Measurements from ENCODE around the gene KRT82.

The KRT82 gene

DNA sequence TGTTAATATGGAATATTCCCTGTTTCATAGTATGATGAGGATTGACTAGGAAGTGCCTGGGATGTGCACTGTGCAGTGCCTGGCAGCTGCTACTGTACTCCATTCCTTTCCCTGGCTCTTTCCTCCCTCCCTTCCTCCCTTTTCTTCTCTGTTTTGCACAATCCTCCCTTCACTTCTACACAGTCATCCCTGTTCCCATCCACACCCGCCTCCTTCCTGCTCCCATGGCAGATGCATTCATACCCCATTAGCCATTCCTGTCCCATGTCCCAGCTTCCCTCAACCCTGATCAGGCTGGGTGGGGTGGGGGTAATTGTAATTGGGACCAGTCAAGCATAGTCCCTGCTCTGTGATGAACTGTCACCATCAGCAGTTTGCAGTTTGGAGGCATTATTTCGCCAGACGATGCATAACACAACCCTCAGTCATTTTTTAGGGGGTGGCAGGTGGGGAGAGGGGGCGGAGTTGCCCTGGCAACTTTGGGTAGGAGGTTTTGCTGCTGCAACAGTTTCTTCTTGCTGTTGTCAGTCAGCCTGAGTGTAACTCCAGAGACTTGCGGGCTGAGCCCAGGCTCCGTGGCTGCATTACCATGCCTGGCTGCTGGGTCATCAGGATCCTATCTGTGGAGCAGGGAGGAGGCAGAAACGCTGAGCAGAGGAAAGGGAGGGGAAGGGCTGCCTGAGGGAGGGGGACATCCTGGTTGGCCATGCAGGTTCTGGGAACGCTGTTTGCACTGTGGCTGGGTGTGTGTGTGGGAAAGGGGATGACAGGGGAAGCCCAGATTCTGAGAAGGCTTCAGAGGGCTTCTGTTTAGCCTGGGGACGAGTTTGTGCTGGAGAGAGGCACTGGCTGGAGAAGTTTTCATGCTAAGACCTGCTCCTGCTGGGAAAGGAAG is 16.6 kb downstream of the KRT82 start:
- H3K9ac ChIP-seq (ENCODE audit: low read depth in 1 of 2, low read length in 2 of 2) = no peak overlapping the region
- no peak overlapping the region for H3K4me3 ChIP-seq (ENCODE audit: low read length in 2 of 2)
- H3K9me3 ChIP-seq (ENCODE audit: control insufficient read depth in 2 of 2, low read length in 2 of 2) = no peaks in the 10 kb centered on the region
- H3K36me3 ChIP-seq (ENCODE audit: control insufficient read depth in 2 of 2, insufficient read depth in 2 of 2, low read length in 2 of 2) = no peaks in the 10 kb centered on the region
- peaks cover 0 to 7% of the 10 kb centered on the region in 2 donors for H3K27me3 ChIP-seq (ENCODE audit: control insufficient read depth in 2 of 2, insufficient read depth in 2 of 2, low read length in 2 of 2)
- H3K27ac ChIP-seq (ENCODE audit: low read depth in 2 of 2, low read length in 2 of 2) = no peak overlapping the region
- no peaks in the 10 kb centered on the region for H3K4me1 ChIP-seq (ENCODE audit: control insufficient read depth in 2 of 2, insufficient read depth in 2 of 2, low read length in 2 of 2)

DNA sequence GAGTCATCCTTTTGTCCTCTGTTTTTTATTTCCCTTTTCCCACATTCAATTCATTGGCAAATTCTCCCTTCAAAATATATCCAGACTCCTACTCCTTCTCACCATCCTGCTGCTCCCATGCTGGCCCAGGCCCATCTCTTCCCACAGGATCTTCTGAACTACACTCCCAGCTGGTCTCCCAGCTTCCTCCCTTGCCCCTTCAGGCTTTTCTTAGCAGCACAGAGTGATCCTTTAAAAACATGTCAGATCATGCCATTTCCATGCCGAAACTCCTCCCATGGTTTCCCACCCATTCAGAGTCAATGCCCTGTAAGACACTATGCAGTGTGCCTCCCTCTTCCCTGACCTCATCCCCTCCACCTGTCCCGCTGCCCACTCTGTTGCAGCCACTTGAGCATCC is 18.3 kb downstream of the KRT82 start:
- no peaks in the 10 kb centered on the region for H3K36me3 ChIP-seq (ENCODE audit: control insufficient read depth in 2 of 2, insufficient read depth in 2 of 2, low read length in 2 of 2)
- H3K27ac ChIP-seq (ENCODE audit: low read depth in 2 of 2, low read length in 2 of 2) = no peak overlapping the region
- H3K4me3 ChIP-seq (ENCODE audit: low read length in 2 of 2) = no peak overlapping the region
- no peak overlapping the region for H3K9ac ChIP-seq (ENCODE audit: low read depth in 1 of 2, low read length in 2 of 2)
- H3K9me3 ChIP-seq (ENCODE audit: control insufficient read depth in 2 of 2, low read length in 2 of 2) = no peaks in the 10 kb centered on the region
- peaks cover 0 to 7% of the 10 kb centered on the region in 2 donors for H3K27me3 ChIP-seq (ENCODE audit: control insufficient read depth in 2 of 2, insufficient read depth in 2 of 2, low read length in 2 of 2)
- no peaks in the 10 kb centered on the region for H3K4me1 ChIP-seq (ENCODE audit: control insufficient read depth in 2 of 2, insufficient read depth in 2 of 2, low read length in 2 of 2)

DNA sequence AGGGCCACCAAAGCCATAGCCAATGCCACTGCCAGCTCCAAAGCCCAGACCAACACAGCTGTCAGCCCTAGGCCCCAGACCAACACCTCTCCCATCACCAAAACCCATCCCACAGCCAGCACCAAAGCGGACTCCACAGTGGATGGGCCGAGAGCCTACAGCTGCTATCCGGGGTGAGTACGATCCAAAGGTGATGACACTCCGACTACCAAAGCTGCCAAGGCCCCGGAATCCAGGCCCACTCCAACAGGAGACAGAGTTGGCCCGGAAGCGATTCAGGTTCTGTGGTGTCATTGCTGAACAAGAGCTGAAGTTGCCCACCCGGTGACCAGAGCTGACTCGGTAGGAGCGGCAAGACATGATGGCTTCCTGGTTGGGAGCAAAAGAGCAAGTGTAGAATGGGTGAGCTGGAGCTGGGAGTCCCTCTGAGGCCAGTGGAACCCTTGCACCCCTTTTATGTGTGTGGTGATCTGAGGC is 20.9 kb downstream of the KRT82 start, which contains the start of gene KRT84:
Gene KRT84 (minus strand): TSS at position 427 of the 477 bp plus-strand sequence. CDS start 67 bp downstream, at position 360.
- H3K9me3 ChIP-seq (ENCODE audit: control insufficient read depth in 2 of 2, low read length in 2 of 2) = no peaks in the 10 kb centered on the region
- H3K27ac ChIP-seq (ENCODE audit: low read depth in 2 of 2, low read length in 2 of 2) = no peak within 1 kb of the TSS
- no peaks in the 10 kb centered on the region for H3K4me1 ChIP-seq (ENCODE audit: control insufficient read depth in 2 of 2, insufficient read depth in 2 of 2, low read length in 2 of 2)
- H3K27me3 ChIP-seq (ENCODE audit: control insufficient read depth in 2 of 2, insufficient read depth in 2 of 2, low read length in 2 of 2) = peaks cover 0 to 7% of the 10 kb centered on the region in 2 donors
- H3K9ac ChIP-seq (ENCODE audit: low read depth in 1 of 2, low read length in 2 of 2) = no peak within 1 kb of the TSS
- no peaks in the 10 kb centered on the region for H3K36me3 ChIP-seq (ENCODE audit: control insufficient read depth in 2 of 2, insufficient read depth in 2 of 2, low read length in 2 of 2)
- no peak within 1 kb of the TSS for H3K4me3 ChIP-seq (ENCODE audit: low read length in 2 of 2)

DNA sequence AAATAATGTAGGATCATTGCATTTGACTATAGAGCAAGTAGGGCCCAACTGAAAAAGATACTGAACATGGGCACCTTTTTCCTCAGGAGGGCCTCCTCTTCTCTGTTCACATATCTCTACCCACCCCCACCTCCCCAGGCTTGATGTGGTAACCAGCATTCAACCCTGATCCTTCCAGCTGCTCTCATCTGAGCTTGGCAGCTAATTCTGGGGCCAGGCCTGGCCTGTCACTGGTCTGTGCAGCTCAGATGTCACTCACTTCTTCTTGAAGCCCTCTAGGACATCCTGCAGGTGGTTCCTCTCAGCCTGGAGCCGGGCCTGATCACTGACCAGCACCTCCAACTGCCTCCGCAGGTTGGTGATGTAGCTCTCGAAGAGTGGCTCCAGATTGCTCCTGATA is 22.8 kb downstream of the KRT82 start:
- H3K27me3 ChIP-seq (ENCODE audit: control insufficient read depth in 2 of 2, insufficient read depth in 2 of 2, low read length in 2 of 2) = peaks cover 0 to 1% of the 10 kb centered on the region in 2 donors

DNA sequence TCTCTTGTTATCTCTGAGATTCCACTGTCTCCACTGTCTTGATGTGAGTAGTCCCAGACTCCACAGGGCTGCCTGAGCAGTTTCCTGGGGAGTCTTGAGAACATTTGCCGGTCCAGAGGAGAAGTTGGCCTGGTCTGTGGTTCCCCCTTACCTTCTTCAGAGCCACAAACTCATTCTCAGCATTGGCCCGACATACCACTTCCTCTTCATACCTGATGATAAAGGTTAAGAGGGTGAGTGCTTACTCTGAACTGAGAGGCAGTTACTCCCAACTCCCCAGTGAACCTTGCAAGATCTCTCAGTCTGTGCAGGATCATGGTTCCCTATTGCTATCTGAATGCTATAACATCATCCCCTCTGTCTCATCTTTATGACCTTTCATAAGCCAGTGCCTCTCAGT is 23.3 kb downstream of the KRT82 start:
- Histone ChIP-seq H3K27me3 (ENCODE audit: control insufficient read depth in 2 of 2, insufficient read depth in 2 of 2, low read length in 2 of 2) (no peaks in the 10 kb centered on the region), H3K27ac (ENCODE audit: low read depth in 2 of 2, low read length in 2 of 2) (no peak overlapping the region), H3K9ac (ENCODE audit: low read depth in 1 of 2, low read length in 2 of 2) (no peak overlapping the region), H3K4me3 (ENCODE audit: low read length in 2 of 2) (no peak overlapping the region), H3K4me1 (ENCODE audit: control insufficient read depth in 2 of 2, insufficient read depth in 2 of 2, low read length in 2 of 2) (no peaks in the 10 kb centered on the region), H3K9me3 (ENCODE audit: control insufficient read depth in 2 of 2, low read length in 2 of 2) (no peaks in the 10 kb centered on the region), H3K36me3 (ENCODE audit: control insufficient read depth in 2 of 2, insufficient read depth in 2 of 2, low read length in 2 of 2) (no peaks in the 10 kb centered on the region)

More for the DNA sequence above, 22.8 kb downstream of the KRT82 start:
- no peak overlapping the region for H3K4me3 ChIP-seq (ENCODE audit: low read length in 2 of 2)
- H3K27ac ChIP-seq (ENCODE audit: low read depth in 2 of 2, low read length in 2 of 2) = no peak overlapping the region
- H3K9ac ChIP-seq (ENCODE audit: low read depth in 1 of 2, low read length in 2 of 2) = no peak overlapping the region
- H3K4me1 ChIP-seq (ENCODE audit: control insufficient read depth in 2 of 2, insufficient read depth in 2 of 2, low read length in 2 of 2) = no peaks in the 10 kb centered on the region
- no peaks in the 10 kb centered on the region for H3K36me3 ChIP-seq (ENCODE audit: control insufficient read depth in 2 of 2, insufficient read depth in 2 of 2, low read length in 2 of 2)
- no peaks in the 10 kb centered on the region for H3K9me3 ChIP-seq (ENCODE audit: control insufficient read depth in 2 of 2, low read length in 2 of 2)

DNA sequence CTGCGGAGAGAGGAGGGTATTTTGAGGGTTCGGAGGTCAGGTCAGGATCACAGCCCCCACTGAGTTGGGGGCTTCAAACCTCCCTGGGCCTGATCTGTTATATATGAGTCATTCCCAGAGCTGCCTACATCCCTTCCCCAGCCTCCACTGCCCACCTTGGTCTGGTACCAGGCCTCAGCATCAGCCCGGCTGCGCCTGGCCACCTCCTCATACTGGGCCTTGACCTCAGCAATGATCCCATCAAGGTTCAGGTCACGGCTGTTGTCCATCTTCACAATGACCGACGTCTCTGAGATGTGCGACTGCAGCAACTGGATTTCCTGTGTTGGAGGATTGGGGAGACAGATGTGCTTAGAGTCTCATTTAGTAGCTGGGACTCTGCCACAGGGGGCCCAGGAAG is 24.9 kb downstream of the KRT82 start:
- Histone ChIP-seq H3K4me3 (ENCODE audit: low read length in 2 of 2) (no peak overlapping the region), H3K27me3 (ENCODE audit: control insufficient read depth in 2 of 2, insufficient read depth in 2 of 2, low read length in 2 of 2) (no peaks in the 10 kb centered on the region)

DNA sequence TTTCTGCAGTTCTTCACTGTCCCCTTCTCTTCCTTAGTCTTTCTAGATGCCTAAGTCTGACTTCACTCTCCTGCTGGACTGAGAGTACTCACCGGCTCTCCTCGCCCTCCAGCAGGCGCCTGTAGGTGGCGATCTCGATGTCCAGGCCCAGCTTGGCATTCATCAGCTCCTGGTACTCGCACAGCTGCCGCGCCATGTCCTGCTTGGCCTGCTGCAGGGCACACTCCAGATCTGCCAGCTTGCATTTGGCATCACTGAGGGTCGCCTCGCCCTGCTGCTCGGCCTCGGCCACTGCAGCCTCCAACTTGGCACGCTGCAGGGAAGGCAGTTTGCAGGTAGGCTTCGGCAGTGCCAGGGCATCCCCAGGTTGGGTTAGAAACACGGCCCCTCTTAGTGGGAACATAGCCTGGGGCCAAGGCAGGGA is 25.9 kb downstream of the KRT82 start:
- H3K9me3 ChIP-seq (ENCODE audit: control insufficient read depth in 2 of 2, low read length in 2 of 2) = no peaks in the 10 kb centered on the region
- no peaks in the 10 kb centered on the region for H3K4me1 ChIP-seq (ENCODE audit: control insufficient read depth in 2 of 2, insufficient read depth in 2 of 2, low read length in 2 of 2)
- no peaks in the 10 kb centered on the region for H3K27me3 ChIP-seq (ENCODE audit: control insufficient read depth in 2 of 2, insufficient read depth in 2 of 2, low read length in 2 of 2)
- no peak overlapping the region for H3K27ac ChIP-seq (ENCODE audit: low read depth in 2 of 2, low read length in 2 of 2)
- H3K9ac ChIP-seq (ENCODE audit: low read depth in 1 of 2, low read length in 2 of 2) = no peak overlapping the region
- H3K4me3 ChIP-seq (ENCODE audit: low read length in 2 of 2) = no peak overlapping the region
- H3K36me3 ChIP-seq (ENCODE audit: control insufficient read depth in 2 of 2, insufficient read depth in 2 of 2, low read length in 2 of 2) = no peaks in the 10 kb centered on the region

More for the DNA sequence above, 24.9 kb downstream of the KRT82 start:
- Histone ChIP-seq H3K27ac (ENCODE audit: low read depth in 2 of 2, low read length in 2 of 2) (no peak overlapping the region), H3K36me3 (ENCODE audit: control insufficient read depth in 2 of 2, insufficient read depth in 2 of 2, low read length in 2 of 2) (no peaks in the 10 kb centered on the region), H3K4me1 (ENCODE audit: control insufficient read depth in 2 of 2, insufficient read depth in 2 of 2, low read length in 2 of 2) (no peaks in the 10 kb centered on the region), H3K9me3 (ENCODE audit: control insufficient read depth in 2 of 2, low read length in 2 of 2) (no peaks in the 10 kb centered on the region), H3K9ac (ENCODE audit: low read depth in 1 of 2, low read length in 2 of 2) (no peak overlapping the region)

DNA sequence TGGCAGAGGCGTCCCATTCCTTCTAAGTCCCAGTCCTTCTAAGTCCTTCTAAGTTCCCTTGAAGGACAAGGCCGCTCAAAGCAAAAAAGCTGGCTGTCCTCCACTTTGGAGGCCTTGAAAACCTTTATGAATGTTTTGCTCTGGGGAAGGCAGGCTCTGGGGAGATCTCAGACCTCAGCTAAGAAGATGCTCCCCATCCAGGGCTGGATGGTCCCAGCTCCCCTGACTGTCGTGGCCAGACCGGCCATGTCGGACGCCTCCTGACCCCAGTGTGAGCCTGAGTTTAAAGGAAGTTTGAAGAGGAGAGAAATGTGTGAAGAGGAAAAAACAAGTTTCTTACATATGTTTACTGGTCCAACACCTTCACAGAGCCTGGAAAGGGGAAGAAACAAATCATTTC is 26.6 kb downstream of the KRT82 start:
- no peaks in the 10 kb centered on the region for H3K27me3 ChIP-seq (ENCODE audit: control insufficient read depth in 2 of 2, insufficient read depth in 2 of 2, low read length in 2 of 2)
- no peak overlapping the region for H3K27ac ChIP-seq (ENCODE audit: low read depth in 2 of 2, low read length in 2 of 2)
- H3K9me3 ChIP-seq (ENCODE audit: control insufficient read depth in 2 of 2, low read length in 2 of 2) = no peaks in the 10 kb centered on the region
- no peaks in the 10 kb centered on the region for H3K4me1 ChIP-seq (ENCODE audit: control insufficient read depth in 2 of 2, insufficient read depth in 2 of 2, low read length in 2 of 2)
- H3K36me3 ChIP-seq (ENCODE audit: control insufficient read depth in 2 of 2, insufficient read depth in 2 of 2, low read length in 2 of 2) = no peaks in the 10 kb centered on the region
- no peak overlapping the region for H3K9ac ChIP-seq (ENCODE audit: low read depth in 1 of 2, low read length in 2 of 2)
- no peak overlapping the region for H3K4me3 ChIP-seq (ENCODE audit: low read length in 2 of 2)

DNA sequence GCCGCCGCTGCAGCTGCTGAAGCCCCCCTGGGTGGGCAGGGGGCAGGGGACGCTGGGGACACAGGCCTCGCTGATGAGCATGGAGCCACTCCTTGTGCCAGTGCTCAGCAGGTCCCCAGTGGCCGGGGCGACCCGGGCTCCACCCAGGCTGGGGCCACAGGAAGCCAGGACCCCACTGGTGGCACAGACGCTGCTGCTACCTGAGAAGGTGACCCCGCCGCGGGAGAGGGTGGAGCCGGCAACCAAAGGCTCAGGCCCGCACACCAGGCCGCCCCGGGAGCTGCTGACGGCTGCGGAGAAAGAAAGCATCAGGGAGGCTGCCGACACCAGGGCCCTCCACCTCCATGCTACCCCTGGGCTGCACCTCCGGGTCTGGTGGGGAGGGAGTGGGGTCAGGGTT is 28.0 kb downstream of the KRT82 start:
- Histone ChIP-seq H3K4me1 (ENCODE audit: control insufficient read depth in 2 of 2, insufficient read depth in 2 of 2, low read length in 2 of 2) (no peaks in the 10 kb centered on the region), H3K9me3 (ENCODE audit: control insufficient read depth in 2 of 2, low read length in 2 of 2) (no peaks in the 10 kb centered on the region), H3K27ac (ENCODE audit: low read depth in 2 of 2, low read length in 2 of 2) (no peak overlapping the region), H3K36me3 (ENCODE audit: control insufficient read depth in 2 of 2, insufficient read depth in 2 of 2, low read length in 2 of 2) (no peaks in the 10 kb centered on the region), H3K27me3 (ENCODE audit: control insufficient read depth in 2 of 2, insufficient read depth in 2 of 2, low read length in 2 of 2) (no peaks in the 10 kb centered on the region), H3K9ac (ENCODE audit: low read depth in 1 of 2, low read length in 2 of 2) (no peak overlapping the region), H3K4me3 (ENCODE audit: low read length in 2 of 2) (no peak overlapping the region)

DNA sequence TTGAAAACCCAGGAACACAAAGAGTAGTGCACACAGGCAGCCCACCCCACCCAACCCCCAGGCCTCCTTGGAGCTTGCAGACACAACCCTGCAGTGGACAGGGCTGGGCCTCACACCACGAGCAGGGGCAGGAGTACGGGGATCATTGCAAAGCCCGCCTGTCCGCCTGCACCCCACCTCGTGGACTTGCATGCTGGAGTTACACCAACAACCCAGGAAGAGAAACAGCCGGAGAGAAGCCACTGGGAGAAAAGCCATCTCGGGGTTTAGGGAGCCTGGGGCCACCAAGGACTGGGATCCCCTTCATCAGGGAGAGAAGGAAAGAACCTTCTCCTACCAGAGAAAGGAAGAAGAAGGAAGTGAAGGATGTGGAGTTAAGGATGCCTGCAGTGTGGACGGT is 28.9 kb downstream of the KRT82 start:
- Histone ChIP-seq H3K4me1 (ENCODE audit: control insufficient read depth in 2 of 2, insufficient read depth in 2 of 2, low read length in 2 of 2) (no peaks in the 10 kb centered on the region), H3K27ac (ENCODE audit: low read depth in 2 of 2, low read length in 2 of 2) (no peak overlapping the region), H3K27me3 (ENCODE audit: control insufficient read depth in 2 of 2, insufficient read depth in 2 of 2, low read length in 2 of 2) (no peaks in the 10 kb centered on the region), H3K36me3 (ENCODE audit: control insufficient read depth in 2 of 2, insufficient read depth in 2 of 2, low read length in 2 of 2) (no peaks in the 10 kb centered on the region), H3K9me3 (ENCODE audit: control insufficient read depth in 2 of 2, low read length in 2 of 2) (no peaks in the 10 kb centered on the region), H3K4me3 (ENCODE audit: low read length in 2 of 2) (no peak overlapping the region), H3K9ac (ENCODE audit: low read depth in 1 of 2, low read length in 2 of 2) (no peak overlapping the region)
